Measurements from ENCODE around the gene ZNF57. TPM values are rescaled to one million over a fixed set of nuclear protein-coding genes. Genes with fewer than 3 reads are reported as not detected.

Gene ZNF57
- total RNA-seq, 2 experiments from 2014 or later, result 0.47 to 0.82 TPM

DNA sequence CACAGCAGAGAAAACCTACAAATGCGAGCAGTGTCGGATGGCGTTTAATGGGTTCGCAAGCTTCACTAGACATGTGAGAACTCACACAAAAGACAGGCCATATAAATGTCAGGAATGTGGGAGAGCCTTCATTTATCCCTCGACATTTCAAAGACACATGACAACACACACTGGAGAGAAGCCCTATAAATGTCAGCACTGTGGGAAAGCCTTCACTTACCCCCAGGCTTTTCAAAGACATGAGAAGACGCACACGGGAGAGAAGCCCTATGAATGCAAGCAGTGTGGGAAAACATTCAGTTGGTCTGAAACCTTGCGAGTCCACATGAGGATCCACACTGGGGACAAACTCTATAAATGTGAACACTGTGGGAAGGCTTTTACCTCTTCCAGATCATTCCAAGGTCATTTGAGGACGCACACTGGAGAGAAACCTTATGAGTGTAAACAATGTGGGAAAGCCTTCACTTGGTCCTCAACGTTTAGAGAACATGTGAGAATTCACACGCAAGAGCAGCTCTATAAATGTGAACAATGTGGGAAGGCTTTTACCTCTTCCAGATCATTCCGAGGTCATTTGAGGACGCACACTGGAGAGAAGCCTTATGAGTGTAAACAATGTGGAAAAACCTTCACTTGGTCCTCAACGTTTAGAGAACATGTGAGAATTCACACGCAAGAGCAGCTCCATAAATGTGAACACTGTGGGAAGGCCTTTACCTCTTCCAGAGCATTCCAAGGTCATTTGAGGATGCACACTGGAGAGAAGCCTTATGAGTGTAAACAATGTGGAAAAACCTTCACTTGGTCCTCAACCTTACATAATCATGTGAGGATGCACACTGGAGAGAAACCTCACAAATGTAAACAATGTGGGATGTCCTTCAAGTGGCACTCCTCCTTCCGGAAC, 16.8 kb downstream of the ZNF57 start:
- Histone ChIP-seq H3K27ac (ENCODE audit: low read depth in 1 of 2, low read length in 2 of 2) (no peak overlapping the region), H3K27me3 (ENCODE audit: control insufficient read depth in 1 of 2, insufficient read depth in 2 of 2, low read length in 2 of 2) (no peaks in the 10 kb centered on the region), H3K9me3 (ENCODE audit: control insufficient read depth in 1 of 2, insufficient read depth in 1 of 2, low read length in 2 of 2) (peaks cover 9 to 18% of the 10 kb centered on the region in 2 experiments), H3K36me3 (ENCODE audit: insufficient read depth, low read length) (peaks cover 34% of the 10 kb centered on the region), H3K4me3 (ENCODE audit: low read length) (no peak overlapping the region), H3K4me1 (ENCODE audit: insufficient read depth, low read length) (no peaks in the 10 kb centered on the region)
- Mint-ChIP-seq H3K4me1 (ENCODE audit: low read depth) (no peaks in the 10 kb centered on the region), H3K36me3 (ENCODE audit: low read depth) (peaks cover 56% of the 10 kb centered on the region), H3K9me3 (peaks cover 2% of the 10 kb centered on the region), H3K27me3 (no peaks in the 10 kb centered on the region), H3K4me3 (no peak overlapping the region), H3K27ac (no peak overlapping the region)
- TF ChIP-seq, protein P1, sequence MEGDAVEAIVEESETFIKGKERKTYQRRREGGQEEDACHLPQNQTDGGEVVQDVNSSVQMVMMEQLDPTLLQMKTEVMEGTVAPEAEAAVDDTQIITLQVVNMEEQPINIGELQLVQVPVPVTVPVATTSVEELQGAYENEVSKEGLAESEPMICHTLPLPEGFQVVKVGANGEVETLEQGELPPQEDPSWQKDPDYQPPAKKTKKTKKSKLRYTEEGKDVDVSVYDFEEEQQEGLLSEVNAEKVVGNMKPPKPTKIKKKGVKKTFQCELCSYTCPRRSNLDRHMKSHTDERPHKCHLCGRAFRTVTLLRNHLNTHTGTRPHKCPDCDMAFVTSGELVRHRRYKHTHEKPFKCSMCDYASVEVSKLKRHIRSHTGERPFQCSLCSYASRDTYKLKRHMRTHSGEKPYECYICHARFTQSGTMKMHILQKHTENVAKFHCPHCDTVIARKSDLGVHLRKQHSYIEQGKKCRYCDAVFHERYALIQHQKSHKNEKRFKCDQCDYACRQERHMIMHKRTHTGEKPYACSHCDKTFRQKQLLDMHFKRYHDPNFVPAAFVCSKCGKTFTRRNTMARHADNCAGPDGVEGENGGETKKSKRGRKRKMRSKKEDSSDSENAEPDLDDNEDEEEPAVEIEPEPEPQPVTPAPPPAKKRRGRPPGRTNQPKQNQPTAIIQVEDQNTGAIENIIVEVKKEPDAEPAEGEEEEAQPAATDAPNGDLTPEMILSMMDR (IDR thresholded peaks at IDR 0.05), result no peak
- POLR2A ChIA-PET, result no interaction called here
- intact Hi-C loops (cut with DNase I, micrococcal nuclease), result no loop called here
- DNase-seq (no peak), ATAC-seq (ENCODE audit: poor library complexity) (no peak)
- CTCF ChIA-PET, result no interaction called here

DNA sequence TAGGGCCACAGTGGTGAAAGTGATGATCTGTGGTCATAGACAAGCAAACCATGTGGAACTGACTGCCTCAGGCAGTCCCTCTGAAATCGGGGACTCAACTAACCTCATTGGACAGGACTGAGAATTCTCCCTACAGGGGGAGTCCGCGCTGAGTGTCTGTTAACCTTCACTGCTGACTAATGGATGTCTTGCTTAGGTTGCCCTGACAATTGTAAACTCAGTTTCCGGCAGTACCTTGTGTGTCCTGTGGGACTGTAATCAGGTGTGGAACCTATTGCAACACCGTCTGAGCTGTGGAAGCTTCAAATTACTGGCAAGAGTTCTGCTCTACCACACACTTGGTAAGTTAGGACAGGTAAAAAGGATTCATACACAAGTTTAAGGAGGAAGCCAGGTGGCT, 22.3 kb downstream of the ZNF57 start:
- Histone ChIP-seq H3K36me3 (ENCODE audit: insufficient read depth, low read length) (peaks cover 7% of the 10 kb centered on the region), H3K9me3 (ENCODE audit: control insufficient read depth in 1 of 2, insufficient read depth in 1 of 2, low read length in 2 of 2) (peaks cover 3 to 12% of the 10 kb centered on the region in 2 experiments), H3K27ac (ENCODE audit: low read depth in 1 of 2, low read length in 2 of 2) (no peak overlapping the region), H3K4me1 (ENCODE audit: insufficient read depth, low read length) (no peaks in the 10 kb centered on the region), H3K27me3 (ENCODE audit: control insufficient read depth in 1 of 2, insufficient read depth in 2 of 2, low read length in 2 of 2) (no peaks in the 10 kb centered on the region), H3K4me3 (ENCODE audit: low read length) (no peak overlapping the region)
- no peaks in the 10 kb centered on the region for H3K27me3 Mint-ChIP-seq
- ChIA-PET POLR2A (no interaction called here), CTCF (no interaction called here)
- H3K4me3 Mint-ChIP-seq, result no peak overlapping the region
- H3K4me1 Mint-ChIP-seq (ENCODE audit: low read depth), result no peaks in the 10 kb centered on the region
- ATAC-seq (ENCODE audit: poor library complexity), result no peak
- TF ChIP-seq, protein P1 (IDR thresholded peaks at IDR 0.05), result no peak
- no peak for DNase-seq
- no peaks in the 10 kb centered on the region for H3K9me3 Mint-ChIP-seq
- intact Hi-C loops (cut with DNase I, micrococcal nuclease), result no loop called here
- peaks cover 13% of the 10 kb centered on the region for H3K36me3 Mint-ChIP-seq (ENCODE audit: low read depth)
- H3K27ac Mint-ChIP-seq, result no peak overlapping the region

DNA sequence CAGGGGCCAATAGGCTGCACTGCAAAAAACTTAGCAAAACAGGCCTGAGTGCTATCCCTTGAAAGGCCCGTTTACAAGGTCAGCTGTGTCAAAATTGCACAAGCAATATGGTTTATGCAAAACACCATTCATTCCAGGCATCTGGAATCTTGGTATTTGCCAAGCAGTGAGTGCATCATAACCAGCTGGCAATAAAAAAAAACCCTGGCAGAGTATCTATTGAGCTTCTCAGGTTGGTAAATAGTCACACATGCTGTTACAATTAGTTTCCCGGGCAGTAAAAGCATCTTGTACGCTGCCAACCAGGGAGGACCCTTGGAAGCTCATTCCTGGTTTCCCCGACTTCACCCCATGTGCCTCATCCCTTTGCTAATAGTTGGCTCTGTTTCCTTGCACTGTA, 22.8 kb downstream of the ZNF57 start:
- ATAC-seq (ENCODE audit: poor library complexity), result no peak
- Mint-ChIP-seq H3K27ac (no peak overlapping the region), H3K4me3 (no peak overlapping the region), H3K27me3 (no peaks in the 10 kb centered on the region), H3K4me1 (ENCODE audit: low read depth) (no peaks in the 10 kb centered on the region), H3K9me3 (no peaks in the 10 kb centered on the region), H3K36me3 (ENCODE audit: low read depth) (peaks cover 9% of the 10 kb centered on the region)
- TF ChIP-seq, protein P1 (IDR thresholded peaks at IDR 0.05), result no peak
- Histone ChIP-seq H3K4me1 (ENCODE audit: insufficient read depth, low read length) (no peaks in the 10 kb centered on the region), H3K4me3 (ENCODE audit: low read length) (no peak overlapping the region), H3K9me3 (ENCODE audit: control insufficient read depth in 1 of 2, insufficient read depth in 1 of 2, low read length in 2 of 2) (peaks cover 0 to 10% of the 10 kb centered on the region in 2 experiments), H3K27ac (ENCODE audit: low read depth in 1 of 2, low read length in 2 of 2) (no peak overlapping the region), H3K36me3 (ENCODE audit: insufficient read depth, low read length) (peaks cover 2% of the 10 kb centered on the region), H3K27me3 (ENCODE audit: control insufficient read depth in 1 of 2, insufficient read depth in 2 of 2, low read length in 2 of 2) (no peaks in the 10 kb centered on the region)
- POLR2A ChIA-PET, result interaction anchor here (0.5 kb wide), 1 partner anchor 1099 kb away, joined by 3 read pairs; no protein-coding TSS in a partner anchor
- DNase-seq, result no peak
- CTCF ChIA-PET, result interaction anchor here (1.2 kb wide), 1 partner anchor 36 kb away, joined by 3 read pairs; no protein-coding TSS in a partner anchor
- intact Hi-C loops (cut with DNase I, micrococcal nuclease), result no loop called here

Measured in CD4-positive, alpha-beta T cell (primary cell).